WTC11 (cell line): ENCODE data around the gene FBXO31. TPM values are rescaled to one million over a fixed set of nuclear protein-coding genes. Genes with fewer than 3 reads are reported as not detected.

Experiments used
- ATF1 ChIP-seq: sonication (generic); formaldehyde crosslinking; IDR thresholded peaks from 2 replicates; pipeline ENCODE4 v1.8.1; 2023; ENCODE audit warnings: mild to moderate bottlenecking, moderate library complexity, missing genetic modification reagents
- CREM ChIP-seq: sonication (generic); formaldehyde crosslinking; IDR thresholded peaks from 2 replicates; pipeline ENCODE4 v1.8.1; 2022; ENCODE audit warnings: mild to moderate bottlenecking, missing genetic modification reagents, moderate library complexity
- E2F4 ChIP-seq: sonication (generic); formaldehyde crosslinking; IDR thresholded peaks from 2 replicates; pipeline ENCODE4 v1.8.1; 2022; ENCODE audit warnings: low read depth, mild to moderate bottlenecking, moderate library complexity, missing genetic modification reagents, borderline replicate concordance
- ELF4 ChIP-seq: sonication (generic); formaldehyde crosslinking; IDR thresholded peaks from 2 replicates; pipeline ENCODE4 v1.8.1; 2022; ENCODE audit warnings: low read depth, mild to moderate bottlenecking, moderate library complexity, missing genetic modification reagents
- EMX1 ChIP-seq: fragments of 250-450 bp; sonication (Bioruptor Pico); IDR thresholded peaks from 2 replicates; pipeline ENCODE4 v1.8.0; 2021; ENCODE audit warnings: mild to moderate bottlenecking
- FOXK1 ChIP-seq: sonication (generic); formaldehyde crosslinking; IDR thresholded peaks from 2 replicates; pipeline ENCODE4 v1.8.0; 2022; ENCODE audit warnings: mild to moderate bottlenecking, moderate library complexity, missing genetic modification reagents
- FOXP4 ChIP-seq: sonication (generic); formaldehyde crosslinking; IDR thresholded peaks from 2 replicates; pipeline ENCODE4 v1.8.0; 2022; ENCODE audit warnings: mild to moderate bottlenecking, missing genetic modification reagents
- HMGA2 ChIP-seq: fragments of 250-450 bp; sonication (Bioruptor Pico); IDR thresholded peaks from 2 replicates; pipeline ENCODE4 v1.4.0; 2021; ENCODE audit warnings: mild to moderate bottlenecking, moderate library complexity
- MLX ChIP-seq: sonication (generic); formaldehyde crosslinking; IDR thresholded peaks from 2 replicates; pipeline ENCODE4 v1.8.1; 2023; ENCODE audit warnings: mild to moderate bottlenecking, missing genetic modification reagents, moderate library complexity
- MXD4 ChIP-seq: fragments of 250-450 bp; sonication (Bioruptor Pico); IDR thresholded peaks from 2 replicates; pipeline ENCODE4 v1.8.0; 2021; ENCODE audit warnings: mild to moderate bottlenecking, moderate library complexity, borderline replicate concordance
- PRDM15 ChIP-seq: sonication (generic); formaldehyde crosslinking; IDR thresholded peaks from 2 replicates; pipeline ENCODE4 v1.8.0; 2022; ENCODE audit warnings: missing genetic modification reagents
- PRRX2 ChIP-seq: fragments of 250-450 bp; sonication (Bioruptor Pico); IDR thresholded peaks from 2 replicates; pipeline ENCODE4 v1.8.0; 2021; ENCODE audit warnings: mild to moderate bottlenecking
- RELA ChIP-seq: sonication (generic); formaldehyde crosslinking; IDR thresholded peaks from 2 replicates; pipeline ENCODE4 v1.8.1; 2022; ENCODE audit warnings: missing genetic modification reagents, mild to moderate bottlenecking, borderline replicate concordance
- SMAD3 ChIP-seq: sonication (generic); formaldehyde crosslinking; IDR thresholded peaks from 2 replicates; pipeline ENCODE4 v1.8.0; 2022; ENCODE audit warnings: missing genetic modification reagents, mild to moderate bottlenecking, borderline replicate concordance
- SMAD4 ChIP-seq: sonication (generic); formaldehyde crosslinking; IDR thresholded peaks from 2 replicates; pipeline ENCODE4 v1.8.0; 2022; ENCODE audit warnings: mild to moderate bottlenecking, missing genetic modification reagents
- SOX15 ChIP-seq: fragments of 250-450 bp; sonication (Bioruptor Pico); IDR thresholded peaks from 2 replicates; pipeline ENCODE4 v1.9.0; 2021; ENCODE audit warnings: mild to moderate bottlenecking
- TCF7 ChIP-seq: sonication (generic); formaldehyde crosslinking; IDR thresholded peaks from 2 replicates; pipeline ENCODE4 v1.8.0; 2022; ENCODE audit warnings: mild to moderate bottlenecking, low read depth, missing genetic modification reagents, moderate library complexity
- ZNF121 ChIP-seq: sonication (generic); formaldehyde crosslinking; IDR thresholded peaks from 2 replicates; pipeline ENCODE4 v1.8.0; 2023; ENCODE audit warnings: missing genetic modification reagents
- ZNF416 ChIP-seq: fragments of 250-450 bp; sonication (Bioruptor Pico); IDR thresholded peaks from 2 replicates; pipeline ENCODE4 v1.9.0; 2021; ENCODE audit warnings: mild to moderate bottlenecking, inconsistent platforms
- total RNA-seq: library from RNA; stranded (reverse); gene quantifications from 3 replicates; pipeline ENCODE4 v1.2.3, GENCODE V29; 2021
- TF ChIP-seq, protein P1 (sequence below): sonication (generic); formaldehyde crosslinking; IDR thresholded peaks from 2 replicates; pipeline ENCODE4 v1.8.1; 2023; ENCODE audit warnings: mild to moderate bottlenecking, missing genetic modification reagents, moderate library complexity
- TF ChIP-seq, protein P2 (sequence below): fragments of 250-450 bp; sonication (Bioruptor Pico); IDR thresholded peaks from 2 replicates; pipeline ENCODE4 v1.8.0; 2021; ENCODE audit warnings: mild to moderate bottlenecking
- TF ChIP-seq, protein P3 (sequence below): sonication (generic); formaldehyde crosslinking; IDR thresholded peaks from 2 replicates; pipeline ENCODE4 v1.8.1; 2022; ENCODE audit warnings: mild to moderate bottlenecking, moderate library complexity, missing genetic modification reagents
- TF ChIP-seq, protein P4 (sequence below): sonication (generic); formaldehyde crosslinking; IDR thresholded peaks from 2 replicates; pipeline ENCODE4 v1.8.1; 2023; ENCODE audit warnings: mild to moderate bottlenecking, moderate library complexity, missing genetic modification reagents

Gene FBXO31
- total RNA-seq, 1 experiment from 2014 or later, result 22.6 TPM

- TF ChIP-seq SOX15 (no peak), ZNF121 (no peak), EMX1 (CRISPR knock-in tag) (no peak; the same call in 1 of the 2 replicates), SMAD3 (CRISPR knock-in tag) (no peak), FOXK1 (CRISPR knock-in tag) (0 out of 2 replicates have a peak, but pooled peaks have one; percentile 3), RELA (CRISPR knock-in tag) (peak; percentile 76; the same call in 1 of the 2 replicates), TCF7 (CRISPR knock-in tag) (no peak), FOXP4 (CRISPR knock-in tag) (peak; percentile 50; the same call in 1 of the 2 replicates), SMAD4 (CRISPR knock-in tag) (peak; percentile 46; the same call in 1 of the 2 replicates), ZNF416 (CRISPR knock-in tag) (no peak), MXD4 (CRISPR knock-in tag) (no peak), E2F4 (no peak), PRRX2 (no peak), ELF4 (CRISPR knock-in tag) (no peak), CREM (CRISPR knock-in tag) (peak; percentile 53; the same call in 1 of the 2 replicates), HMGA2 (CRISPR knock-in tag) (no peak; the same call in 1 of the 2 replicates), PRDM15 (CRISPR knock-in tag) (no peak; the same call in 1 of the 2 replicates), ATF1 (CRISPR knock-in tag) (no peak), MLX (CRISPR knock-in tag) (no peak)
- TF ChIP-seq, protein P1, sequence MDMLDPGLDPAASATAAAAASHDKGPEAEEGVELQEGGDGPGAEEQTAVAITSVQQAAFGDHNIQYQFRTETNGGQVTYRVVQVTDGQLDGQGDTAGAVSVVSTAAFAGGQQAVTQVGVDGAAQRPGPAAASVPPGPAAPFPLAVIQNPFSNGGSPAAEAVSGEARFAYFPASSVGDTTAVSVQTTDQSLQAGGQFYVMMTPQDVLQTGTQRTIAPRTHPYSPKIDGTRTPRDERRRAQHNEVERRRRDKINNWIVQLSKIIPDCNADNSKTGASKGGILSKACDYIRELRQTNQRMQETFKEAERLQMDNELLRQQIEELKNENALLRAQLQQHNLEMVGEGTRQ (CRISPR knock-in tag), result peak; percentile 59; the same call in 1 of the 2 replicates
- TF ChIP-seq, protein P2, sequence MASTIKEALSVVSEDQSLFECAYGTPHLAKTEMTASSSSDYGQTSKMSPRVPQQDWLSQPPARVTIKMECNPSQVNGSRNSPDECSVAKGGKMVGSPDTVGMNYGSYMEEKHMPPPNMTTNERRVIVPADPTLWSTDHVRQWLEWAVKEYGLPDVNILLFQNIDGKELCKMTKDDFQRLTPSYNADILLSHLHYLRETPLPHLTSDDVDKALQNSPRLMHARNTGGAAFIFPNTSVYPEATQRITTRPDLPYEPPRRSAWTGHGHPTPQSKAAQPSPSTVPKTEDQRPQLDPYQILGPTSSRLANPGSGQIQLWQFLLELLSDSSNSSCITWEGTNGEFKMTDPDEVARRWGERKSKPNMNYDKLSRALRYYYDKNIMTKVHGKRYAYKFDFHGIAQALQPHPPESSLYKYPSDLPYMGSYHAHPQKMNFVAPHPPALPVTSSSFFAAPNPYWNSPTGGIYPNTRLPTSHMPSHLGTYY, result no peak
- TF ChIP-seq, protein P3, sequence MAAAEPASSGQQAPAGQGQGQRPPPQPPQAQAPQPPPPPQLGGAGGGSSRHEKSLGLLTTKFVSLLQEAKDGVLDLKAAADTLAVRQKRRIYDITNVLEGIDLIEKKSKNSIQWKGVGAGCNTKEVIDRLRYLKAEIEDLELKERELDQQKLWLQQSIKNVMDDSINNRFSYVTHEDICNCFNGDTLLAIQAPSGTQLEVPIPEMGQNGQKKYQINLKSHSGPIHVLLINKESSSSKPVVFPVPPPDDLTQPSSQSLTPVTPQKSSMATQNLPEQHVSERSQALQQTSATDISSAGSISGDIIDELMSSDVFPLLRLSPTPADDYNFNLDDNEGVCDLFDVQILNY, result 0 out of 2 replicates have a peak, but pooled peaks have one; percentile 69
- TF ChIP-seq, protein P4, sequence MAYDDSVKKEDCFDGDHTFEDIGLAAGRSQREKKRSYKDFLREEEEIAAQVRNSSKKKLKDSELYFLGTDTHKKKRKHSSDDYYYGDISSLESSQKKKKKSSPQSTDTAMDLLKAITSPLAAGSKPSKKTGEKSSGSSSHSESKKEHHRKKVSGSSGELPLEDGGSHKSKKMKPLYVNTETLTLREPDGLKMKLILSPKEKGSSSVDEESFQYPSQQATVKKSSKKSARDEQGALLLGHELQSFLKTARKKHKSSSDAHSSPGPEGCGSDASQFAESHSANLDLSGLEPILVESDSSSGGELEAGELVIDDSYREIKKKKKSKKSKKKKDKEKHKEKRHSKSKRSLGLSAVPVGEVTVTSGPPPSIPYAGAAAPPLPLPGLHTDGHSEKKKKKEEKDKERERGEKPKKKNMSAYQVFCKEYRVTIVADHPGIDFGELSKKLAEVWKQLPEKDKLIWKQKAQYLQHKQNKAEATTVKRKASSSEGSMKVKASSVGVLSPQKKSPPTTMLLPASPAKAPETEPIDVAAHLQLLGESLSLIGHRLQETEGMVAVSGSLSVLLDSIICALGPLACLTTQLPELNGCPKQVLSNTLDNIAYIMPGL, result peak; percentile 70; the same call in 1 of the 2 replicates
Measured at GRCh38 chr16:87316923-87317749, 66.4 kb downstream of the FBXO31 start, which contains the start of gene C16orf95 (continued).
